ENCODE measurements around the gene OXT. TPM values are rescaled to one million over a fixed set of nuclear protein-coding genes. Genes with fewer than 3 reads are reported as not detected.

The OXT gene
- total RNA-seq, 2 donors from 2014 or later: not detected

- DNase-seq (ENCODE audit: low spot score): no peak
- Histone ChIP-seq H3K4me3 (no peak overlapping the region), H3K27ac (no peak overlapping the region), H3K4me1 (peaks cover 0 to 20% of the 10 kb centered on the region in 2 donors), H3K36me3 (no peaks in the 10 kb centered on the region), H3K27me3 (peaks cover 6 to 14% of the 10 kb centered on the region in 2 donors), H3K9me3 (no peaks in the 10 kb centered on the region)
- TF ChIP-seq CTCF (IDR thresholded peaks at IDR 0.05): no peak
These were observed 10.2 kb downstream of the OXT start for GRCh38 chr20:3081641-3082040.

- Histone ChIP-seq H3K4me3 (peak overlapping the region in 1 of 2 donors; percentile 38), H3K36me3 (no peaks in the 10 kb centered on the region), H3K27me3 (peaks cover 6 to 14% of the 10 kb centered on the region in 2 donors), H3K9me3 (no peaks in the 10 kb centered on the region), H3K4me1 (peaks cover 0 to 20% of the 10 kb centered on the region in 2 donors), H3K27ac (no peak overlapping the region)
- DNase-seq (ENCODE audit: low spot score): no peak
- no peak for TF ChIP-seq CTCF (IDR thresholded peaks at IDR 0.05)
These were observed 11.0 kb downstream of the OXT start for GRCh38 chr20:3082306-3082951.

GRCh38 chr20:3082955-3083952 is 11.8 kb downstream of the OXT start:
- no peak for TF ChIP-seq CTCF (IDR thresholded peaks at IDR 0.05)

GRCh38 chr20:3084283-3084985 is 13.0 kb downstream of the OXT start, which contains the start of gene AVP:
TSS of gene AVP (minus strand) at chr20:3084724. CDS start at chr20:3084674, 50 bp downstream.
- H3K4me3 ChIP-seq: no peak within 1 kb of the TSS
- H3K27me3 ChIP-seq: peaks cover 6 to 14% of the 10 kb centered on the region in 2 donors
- H3K9me3 ChIP-seq: no peaks in the 10 kb centered on the region
- H3K4me1 ChIP-seq: peaks cover 0 to 20% of the 10 kb centered on the region in 2 donors
- no peak for DNase-seq (ENCODE audit: low spot score)
- TF ChIP-seq CTCF (IDR thresholded peaks at IDR 0.05): no peak
- no peak within 1 kb of the TSS for H3K27ac ChIP-seq
- no peaks in the 10 kb centered on the region for H3K36me3 ChIP-seq

More at GRCh38 chr20:3082955-3083952, 11.8 kb downstream of the OXT start:
- DNase-seq (ENCODE audit: low spot score): no peak
- Histone ChIP-seq H3K4me3 (peak overlapping the region in 1 of 2 donors; percentile 38), H3K27ac (no peak overlapping the region), H3K27me3 (peaks cover 6 to 14% of the 10 kb centered on the region in 2 donors), H3K9me3 (no peaks in the 10 kb centered on the region), H3K36me3 (no peaks in the 10 kb centered on the region), H3K4me1 (peaks cover 0 to 20% of the 10 kb centered on the region in 2 donors)

GRCh38 chr20:3084986-3085360 is 13.6 kb downstream of the OXT start:
- TF ChIP-seq CTCF (IDR thresholded peaks at IDR 0.05): no peak
- Histone ChIP-seq H3K4me1 (peaks cover 0 to 20% of the 10 kb centered on the region in 2 donors), H3K27ac (no peak overlapping the region), H3K27me3 (peaks cover 6 to 14% of the 10 kb centered on the region in 2 donors), H3K36me3 (no peaks in the 10 kb centered on the region), H3K9me3 (no peaks in the 10 kb centered on the region), H3K4me3 (no peak overlapping the region)
- no peak for DNase-seq (ENCODE audit: low spot score)

Data from right atrium auricular region (tissue), 2 donors.